ENCODE data around the gene ALG12. TPM values are rescaled to one million over a fixed set of nuclear protein-coding genes. Genes with fewer than 3 reads are reported as not detected.

Gene ALG12
- total RNA-seq, 1 experiment from 2014 or later, result 25.4 TPM

DNA sequence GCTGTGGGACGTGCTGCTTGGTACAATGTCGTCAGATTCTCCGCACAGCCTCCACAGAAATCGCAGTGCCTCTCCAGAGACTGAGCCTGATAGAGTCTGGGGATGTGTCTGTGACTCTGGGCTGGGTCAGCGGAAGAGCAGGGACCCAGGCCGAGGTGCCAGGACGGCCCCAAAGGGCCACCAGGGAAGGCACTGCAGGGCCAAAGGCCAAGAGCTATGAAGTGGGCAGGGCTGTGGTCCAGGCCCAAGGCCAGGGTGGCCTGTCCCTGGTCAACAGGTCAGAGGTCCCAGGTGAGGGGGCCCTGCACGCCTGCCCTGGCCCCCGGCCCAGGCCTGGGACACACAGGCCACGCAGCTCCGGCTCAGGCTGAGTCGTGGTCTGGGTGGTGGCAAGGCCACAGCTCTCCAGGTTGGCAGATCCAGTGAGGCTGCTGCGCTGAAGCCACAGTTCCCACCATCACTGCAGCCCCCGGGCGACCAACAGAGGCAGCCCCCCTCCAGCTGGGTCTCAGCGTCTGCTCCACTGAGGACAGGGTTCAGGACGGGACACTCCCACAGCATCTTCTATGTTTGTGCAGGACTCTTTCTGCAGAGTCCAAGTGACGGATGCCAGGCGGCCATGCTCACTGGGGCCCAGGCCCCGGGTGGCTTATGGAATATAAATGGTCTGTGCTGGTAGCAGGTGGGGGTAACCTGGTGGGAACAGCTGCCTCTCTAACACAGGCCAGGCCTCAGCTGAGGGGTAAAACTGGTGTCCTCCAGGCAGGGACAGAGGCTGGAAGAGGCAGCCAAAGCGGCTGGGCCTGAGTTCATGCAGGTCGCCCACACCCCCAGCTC, 37.6 kb upstream of the ALG12 start:
- TF ChIP-seq, protein P1, sequence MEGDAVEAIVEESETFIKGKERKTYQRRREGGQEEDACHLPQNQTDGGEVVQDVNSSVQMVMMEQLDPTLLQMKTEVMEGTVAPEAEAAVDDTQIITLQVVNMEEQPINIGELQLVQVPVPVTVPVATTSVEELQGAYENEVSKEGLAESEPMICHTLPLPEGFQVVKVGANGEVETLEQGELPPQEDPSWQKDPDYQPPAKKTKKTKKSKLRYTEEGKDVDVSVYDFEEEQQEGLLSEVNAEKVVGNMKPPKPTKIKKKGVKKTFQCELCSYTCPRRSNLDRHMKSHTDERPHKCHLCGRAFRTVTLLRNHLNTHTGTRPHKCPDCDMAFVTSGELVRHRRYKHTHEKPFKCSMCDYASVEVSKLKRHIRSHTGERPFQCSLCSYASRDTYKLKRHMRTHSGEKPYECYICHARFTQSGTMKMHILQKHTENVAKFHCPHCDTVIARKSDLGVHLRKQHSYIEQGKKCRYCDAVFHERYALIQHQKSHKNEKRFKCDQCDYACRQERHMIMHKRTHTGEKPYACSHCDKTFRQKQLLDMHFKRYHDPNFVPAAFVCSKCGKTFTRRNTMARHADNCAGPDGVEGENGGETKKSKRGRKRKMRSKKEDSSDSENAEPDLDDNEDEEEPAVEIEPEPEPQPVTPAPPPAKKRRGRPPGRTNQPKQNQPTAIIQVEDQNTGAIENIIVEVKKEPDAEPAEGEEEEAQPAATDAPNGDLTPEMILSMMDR (IDR thresholded peaks at IDR 0.05; ENCODE audit: unreplicated experiment), result no peak
- no peak for DNase-seq
- Mint-ChIP-seq H3K27me3 (ENCODE audit: unreplicated experiment) (no peaks in the 10 kb centered on the region), H3K27ac (ENCODE audit: unreplicated experiment) (no peak overlapping the region), H3K9me3 (ENCODE audit: low read depth, unreplicated experiment) (no peaks in the 10 kb centered on the region), H3K4me3 (ENCODE audit: low read depth, unreplicated experiment) (no peak overlapping the region), H3K4me1 (ENCODE audit: low read depth, unreplicated experiment) (peaks cover 36% of the 10 kb centered on the region), H3K36me3 (ENCODE audit: insufficient read depth, unreplicated experiment) (peaks cover 55% of the 10 kb centered on the region)
- no TSS peak for BruUV-seq (replicated peaks)
- CTCF ChIA-PET, result no interaction called here
- intact Hi-C loops (cut with micrococcal nuclease; ENCODE audit: unreplicated experiment), result no loop called here

- intact Hi-C loops (cut with micrococcal nuclease; ENCODE audit: unreplicated experiment), result no loop called here
- Mint-ChIP-seq H3K4me3 (ENCODE audit: low read depth, unreplicated experiment) (no peak overlapping the region), H3K27ac (ENCODE audit: unreplicated experiment) (no peak overlapping the region), H3K9me3 (ENCODE audit: low read depth, unreplicated experiment) (no peaks in the 10 kb centered on the region), H3K27me3 (ENCODE audit: unreplicated experiment) (no peaks in the 10 kb centered on the region), H3K4me1 (ENCODE audit: low read depth, unreplicated experiment) (peaks cover 36% of the 10 kb centered on the region), H3K36me3 (ENCODE audit: insufficient read depth, unreplicated experiment) (peaks cover 62% of the 10 kb centered on the region)
- TF ChIP-seq, protein P1 (IDR thresholded peaks at IDR 0.05; ENCODE audit: unreplicated experiment), result no peak
- CTCF ChIA-PET, result no interaction called here
- no peak for DNase-seq
- BruUV-seq (replicated peaks), result no TSS peak
Measured at GRCh38 chr22:49954991-49955580, 36.8 kb upstream of the ALG12 start.

GRCh38 chr22:49954354-49954753, 36.1 kb upstream of the ALG12 start:
- DNase-seq, result no peak
- intact Hi-C loops (cut with micrococcal nuclease; ENCODE audit: unreplicated experiment), result no loop called here
- peaks cover 64% of the 10 kb centered on the region for H3K36me3 Mint-ChIP-seq (ENCODE audit: insufficient read depth, unreplicated experiment)
- BruUV-seq (replicated peaks), result no TSS peak
- H3K27ac Mint-ChIP-seq (ENCODE audit: unreplicated experiment), result no peak overlapping the region
- CTCF ChIA-PET, result no interaction called here
- H3K4me3 Mint-ChIP-seq (ENCODE audit: low read depth, unreplicated experiment), result no peak overlapping the region
- H3K27me3 Mint-ChIP-seq (ENCODE audit: unreplicated experiment), result no peaks in the 10 kb centered on the region
- H3K9me3 Mint-ChIP-seq (ENCODE audit: low read depth, unreplicated experiment), result no peaks in the 10 kb centered on the region
- H3K4me1 Mint-ChIP-seq (ENCODE audit: low read depth, unreplicated experiment), result peaks cover 33% of the 10 kb centered on the region
- TF ChIP-seq, protein P1 (IDR thresholded peaks at IDR 0.05; ENCODE audit: unreplicated experiment), result no peak

GRCh38 chr22:49953680-49954344, 35.6 kb upstream of the ALG12 start:
- Mint-ChIP-seq H3K27me3 (ENCODE audit: unreplicated experiment) (no peaks in the 10 kb centered on the region), H3K27ac (ENCODE audit: unreplicated experiment) (no peak overlapping the region), H3K4me1 (ENCODE audit: low read depth, unreplicated experiment) (peaks cover 27% of the 10 kb centered on the region), H3K4me3 (ENCODE audit: low read depth, unreplicated experiment) (peak overlapping the region; percentile 45), H3K36me3 (ENCODE audit: insufficient read depth, unreplicated experiment) (peaks cover 64% of the 10 kb centered on the region), H3K9me3 (ENCODE audit: low read depth, unreplicated experiment) (no peaks in the 10 kb centered on the region)
- no TSS peak for BruUV-seq (replicated peaks)
- CTCF ChIA-PET, result interaction anchor here (1.3 to 3.7 kb wide), 3 partner anchors 18 to 36 kb away, joined by 4 to 30 read pairs (median 27); partner anchors contain the start of genes ALG12 and CRELD2
- no peak for DNase-seq
- intact Hi-C loops (cut with micrococcal nuclease; ENCODE audit: unreplicated experiment), result no loop called here
- TF ChIP-seq, protein P1 (IDR thresholded peaks at IDR 0.05; ENCODE audit: unreplicated experiment), result no peak
